TTC549 (cell line): Measurements from ENCODE around the gene PLCD3.

Source experiments
- FAIRE-seq: peaks from 2 replicates; lab custom pipeline; 2012; peaks lifted over from hg19 to GRCh38; lab: Jason Lieb, UNC

Gene PLCD3

GRCh38 chr17:45067637-45068036 is 64.7 kb downstream of the PLCD3 start:
- no peak for FAIRE-seq

DNA sequence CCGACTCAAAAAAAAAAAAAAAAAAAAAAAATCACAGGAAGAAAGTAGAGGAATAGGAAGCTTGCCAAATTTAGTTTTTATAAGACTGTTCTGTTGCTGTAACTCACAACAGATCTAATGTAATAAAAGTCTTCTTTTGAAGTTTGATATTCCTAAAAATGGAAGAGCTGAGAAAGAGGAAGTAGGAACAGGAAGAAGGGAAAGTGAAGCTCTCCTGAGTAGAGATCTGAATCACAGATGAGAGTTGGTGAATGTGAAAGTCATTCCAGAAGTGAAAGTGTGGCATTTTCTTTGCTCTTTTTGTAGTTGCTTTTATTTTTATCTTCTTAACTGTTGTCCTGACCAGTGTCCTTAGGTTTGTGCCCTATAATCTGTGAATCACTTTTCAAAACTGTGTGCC is 69.1 kb downstream of the PLCD3 start:
- FAIRE-seq = no peak

DNA sequence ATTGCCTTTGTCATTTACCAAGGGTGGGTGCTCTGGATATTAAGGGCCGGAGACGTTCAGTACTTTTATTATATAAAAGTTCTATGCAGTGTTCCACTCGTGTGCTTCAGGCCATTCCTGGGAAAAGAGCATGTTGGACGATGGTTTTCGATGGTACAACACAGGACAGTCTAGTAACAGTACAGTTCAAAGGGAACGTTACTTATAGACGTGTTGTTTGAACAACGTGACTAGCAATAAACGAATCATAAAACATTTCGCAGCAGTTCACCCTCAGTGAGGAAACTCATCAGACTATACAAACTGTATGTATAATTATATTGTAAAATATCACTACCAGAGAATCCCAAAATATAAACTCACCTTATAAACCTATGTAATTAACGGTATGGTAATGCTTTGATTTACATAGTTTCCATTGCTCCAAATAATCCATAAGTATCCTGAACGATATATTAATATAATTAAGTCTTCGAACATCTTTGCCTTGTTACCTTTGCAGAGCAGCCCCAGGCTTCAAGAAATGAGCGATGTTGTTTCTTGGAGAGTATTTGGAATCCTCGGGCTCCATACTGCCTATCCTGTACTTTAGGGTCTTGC is 70.6 kb downstream of the PLCD3 start:
- no peak for FAIRE-seq

DNA sequence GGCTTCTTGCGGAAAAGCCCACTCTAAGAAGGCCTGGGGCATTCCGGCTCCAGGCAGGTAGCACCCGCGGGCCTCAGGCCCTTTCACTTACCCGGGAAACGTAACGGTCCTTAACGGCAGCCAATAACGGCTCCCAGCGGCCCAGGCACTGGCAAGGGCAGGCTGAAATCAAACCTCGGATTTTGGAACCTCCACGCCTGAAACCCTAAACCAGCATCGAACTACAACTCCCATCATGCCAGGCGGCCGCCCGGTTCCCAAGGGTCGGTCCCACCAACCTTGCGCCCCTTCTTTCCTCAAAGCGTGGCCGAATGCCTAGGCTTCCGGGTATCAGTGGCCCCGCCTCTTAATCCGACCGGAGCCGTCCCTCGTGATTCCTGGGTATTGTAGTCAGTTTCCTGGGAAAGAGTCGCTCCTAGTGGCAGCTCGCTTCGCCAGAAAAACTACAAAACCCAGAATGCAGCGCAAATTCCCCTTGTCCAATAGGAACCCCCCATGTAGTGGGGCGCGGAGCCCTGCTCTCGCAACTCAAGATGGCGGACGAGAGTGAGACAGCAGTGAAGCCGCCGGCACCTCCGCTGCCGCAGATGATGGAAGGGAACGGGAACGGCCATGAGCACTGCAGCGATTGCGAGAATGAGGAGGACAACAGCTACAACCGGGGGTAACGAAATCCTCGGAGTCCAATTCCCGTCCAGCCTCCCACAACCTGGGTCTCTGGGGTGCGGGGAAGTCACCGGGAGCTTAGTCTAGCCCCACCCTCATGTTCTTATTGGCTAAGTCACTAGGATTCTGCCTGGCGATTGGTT is 71.3 kb downstream of the PLCD3 start, which contains the start of gene NMT1:
Gene NMT1 (plus strand): TSS at position 521 of the 809 bp plus-strand sequence. CDS start 13 bp downstream, at position 534.
- FAIRE-seq = peak; percentile 92

DNA sequence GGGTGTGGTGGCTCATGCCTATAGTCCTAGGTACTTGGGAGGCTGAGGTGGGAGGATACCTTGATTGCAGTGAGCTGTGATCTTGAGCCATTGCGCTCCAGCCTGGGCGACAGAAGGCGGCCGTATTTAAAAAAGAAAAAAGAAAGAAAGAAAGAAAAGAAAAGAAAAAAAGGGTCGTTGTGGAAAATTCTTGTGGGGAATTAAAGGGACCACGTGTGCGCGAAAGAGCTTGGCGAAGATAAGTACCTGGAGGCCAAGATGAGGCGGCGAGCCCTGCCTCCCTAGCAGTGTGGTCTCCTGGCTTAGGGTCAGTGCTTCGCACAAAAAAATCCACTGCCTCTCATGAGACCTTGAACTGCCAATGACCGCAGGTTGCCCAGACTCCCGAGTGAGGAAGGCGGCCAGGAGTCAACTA is 71.9 kb downstream of the PLCD3 start:
- FAIRE-seq = no peak
